Frontal cortex (tissue), 4 donors: Measurements from ENCODE around the gene CHRNA5. TPM values are rescaled to one million over a fixed set of nuclear protein-coding genes. Genes with fewer than 3 reads are reported as not detected.

Experiments
- DNase-seq, 2 donors: peaks; one replicate each; pipeline ENCODE4 v3.0.0; 2012; ENCODE audit warnings: low spot score in 2 of 2
- FAIRE-seq: peaks from 2 replicates; lab custom pipeline; 2012; peaks lifted over from hg19 to GRCh38; lab: Jason Lieb, UNC
- small RNA-seq: library from RNA; depleted of rRNA; stranded (forward); fragments of <200 nt; gene quantifications from one replicate; pipeline ENCODE3, GENCODE V24; 2014
- total RNA-seq: library from RNA; depleted of rRNA; stranded (reverse); fragments of >200 nt; gene quantifications from one replicate; pipeline ENCODE4 v1.2.3, GENCODE V29; 2014
- donor health status: control.
- donor health status: control.
- donor health status: control.

The CHRNA5 gene
- total RNA-seq, 1 donor from 2014 or later = 11.4 TPM

DNA sequence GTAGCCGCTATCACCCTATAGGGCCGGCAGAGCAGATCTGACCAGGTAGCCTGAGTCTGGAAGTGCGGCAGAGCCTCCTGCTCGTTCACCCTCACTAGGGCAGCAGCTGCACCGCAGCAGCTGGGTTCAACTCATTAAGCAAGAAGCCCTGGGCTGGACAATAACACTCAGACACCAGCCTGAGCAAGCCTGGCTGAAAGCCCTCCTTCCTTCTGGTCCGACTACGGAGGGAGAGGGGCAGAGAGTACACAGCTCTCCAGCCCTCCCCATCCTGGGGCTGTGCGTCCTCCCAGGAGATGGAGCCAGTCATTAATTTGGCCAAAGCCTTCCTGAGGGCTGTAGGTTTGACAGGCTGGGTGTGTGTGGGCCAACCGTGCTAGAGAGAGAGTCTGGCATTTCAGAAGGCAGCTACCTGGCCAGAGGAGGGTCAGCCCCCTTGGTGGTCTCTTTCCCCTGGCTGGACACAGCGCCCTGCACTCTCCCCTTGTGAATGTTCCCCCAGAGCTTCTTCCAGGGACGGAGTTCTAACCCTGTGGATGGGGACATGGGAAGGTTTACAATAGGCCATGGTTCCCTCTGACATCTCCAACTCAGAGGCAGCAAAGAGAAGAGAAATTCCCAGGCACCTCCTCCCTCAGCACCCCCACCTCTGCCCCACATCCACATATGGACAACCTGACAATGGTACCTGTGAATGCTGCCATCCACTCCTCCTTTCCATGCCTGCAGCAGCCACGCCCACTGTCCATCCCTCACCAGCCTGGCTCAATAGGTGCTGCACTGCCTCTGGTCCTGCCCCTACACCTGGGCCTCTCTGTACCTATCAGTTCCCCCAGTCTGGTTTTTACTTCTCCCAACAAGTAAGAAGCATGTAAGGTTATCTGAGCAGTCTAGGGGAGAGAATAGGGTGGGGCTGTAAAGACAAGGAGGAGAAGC is 69.2 kb downstream of the CHRNA5 start:
- FAIRE-seq = no peak
- DNase-seq = no peak

- DNase-seq = no peak
- FAIRE-seq = no peak
Observed at GRCh38 chr15:78635346-78635745, 70.0 kb downstream of the CHRNA5 start.

DNA sequence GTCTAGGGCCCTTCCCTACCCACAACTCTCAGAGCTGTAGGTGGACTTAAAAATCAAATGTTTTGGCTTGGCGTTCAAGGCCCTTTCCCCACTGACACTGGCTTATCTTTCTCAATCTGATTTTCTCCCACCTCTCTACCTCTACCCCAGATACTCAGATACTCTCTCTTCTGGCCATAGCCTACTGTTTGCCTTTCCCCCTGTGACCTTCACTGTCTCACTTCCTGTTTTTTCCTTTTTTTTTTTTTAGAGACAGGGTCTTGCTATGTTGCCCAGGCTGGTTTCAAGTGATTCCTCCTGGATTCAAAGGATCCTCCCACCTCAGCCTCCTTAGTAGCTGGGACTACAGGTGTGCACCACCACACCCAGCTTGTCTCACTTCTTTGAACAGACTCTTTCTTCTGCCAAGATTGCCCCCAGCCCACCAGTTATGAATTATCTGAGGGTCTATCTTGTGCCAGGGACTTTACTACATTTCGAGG is 71.1 kb downstream of the CHRNA5 start:
- no peak for DNase-seq
- FAIRE-seq = no peak

DNA sequence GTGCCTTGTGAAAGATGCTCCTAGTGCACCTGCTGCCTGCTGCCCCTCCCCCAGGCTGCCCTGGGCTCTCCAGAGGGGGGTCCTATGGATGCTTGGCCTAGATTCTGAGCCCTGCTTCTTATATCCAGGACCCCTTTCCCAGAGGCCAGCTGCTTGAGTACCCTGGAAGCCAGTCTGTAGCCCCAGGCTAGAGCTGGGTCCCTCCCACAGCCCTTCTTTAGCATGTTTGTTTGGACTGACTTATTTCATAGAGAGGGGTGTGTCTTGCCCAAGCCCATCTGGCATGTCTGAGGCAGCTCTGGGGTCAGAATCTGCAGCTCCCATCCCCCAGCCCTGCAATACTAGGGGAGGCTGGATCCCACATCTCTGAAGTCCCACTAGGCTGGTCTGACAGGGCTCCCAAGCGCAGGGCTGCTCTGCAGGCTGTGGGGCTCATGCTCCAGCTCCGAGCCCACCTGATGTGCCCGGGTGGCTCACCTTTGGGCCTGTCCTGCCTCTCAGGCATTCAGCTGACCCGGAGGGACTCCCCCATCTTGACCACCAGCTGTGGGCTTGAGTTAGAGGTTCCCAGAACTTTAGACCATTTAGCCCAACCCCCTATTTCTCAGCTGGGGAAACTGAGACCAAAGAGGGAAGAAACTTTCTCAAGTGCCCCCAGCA is 72.6 kb downstream of the CHRNA5 start:
- FAIRE-seq = no peak
- DNase-seq = no peak

GRCh38 chr15:78638658-78639314 is 73.5 kb downstream of the CHRNA5 start:
- no peak for FAIRE-seq
- DNase-seq = peak in 1 of 2 donors; percentile 61

- DNase-seq (peak in 1 of 2 donors; percentile 66), FAIRE-seq (no peak)
Observed at GRCh38 chr15:78640527-78641101, 75.3 kb downstream of the CHRNA5 start.

- DNase-seq = no peak
Observed at GRCh38 chr15:78641102-78641748, 75.9 kb downstream of the CHRNA5 start, which contains the start of gene CHRNB4. TSS of gene CHRNB4 (minus strand) at chr15:78641210. CDS start at chr15:78641133, 77 bp downstream.

DNA sequence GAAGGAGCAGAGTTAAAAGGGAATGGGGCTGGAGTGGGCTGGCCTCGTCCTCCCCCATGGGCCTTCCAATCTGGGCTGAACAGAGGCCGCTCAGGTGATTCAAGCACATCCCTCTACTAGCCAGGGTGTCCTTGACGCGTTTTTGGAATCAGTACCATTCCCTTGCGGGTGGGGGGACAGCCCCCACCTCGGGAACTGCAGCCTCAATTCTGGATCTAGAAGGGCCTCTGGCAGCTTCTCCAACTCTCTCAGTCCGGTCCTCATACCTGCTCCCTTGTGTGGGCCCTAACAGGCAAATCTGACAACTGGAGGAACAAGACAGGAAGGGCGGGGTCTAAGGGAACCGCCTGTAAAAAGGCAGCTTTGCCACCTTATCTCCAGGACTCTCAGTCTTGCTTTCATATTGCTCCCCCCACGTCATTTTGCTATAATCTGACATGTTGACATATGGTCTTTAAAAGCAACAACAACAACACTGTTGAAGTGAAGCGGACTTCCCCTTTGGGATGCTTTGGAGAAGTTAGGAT is 76.5 kb downstream of the CHRNA5 start:
- DNase-seq = no peak
- FAIRE-seq = no peak

More at GRCh38 chr15:78641102-78641748, 75.9 kb downstream of the CHRNA5 start, which contains the start of gene CHRNB4:
- no peak for FAIRE-seq

DNA sequence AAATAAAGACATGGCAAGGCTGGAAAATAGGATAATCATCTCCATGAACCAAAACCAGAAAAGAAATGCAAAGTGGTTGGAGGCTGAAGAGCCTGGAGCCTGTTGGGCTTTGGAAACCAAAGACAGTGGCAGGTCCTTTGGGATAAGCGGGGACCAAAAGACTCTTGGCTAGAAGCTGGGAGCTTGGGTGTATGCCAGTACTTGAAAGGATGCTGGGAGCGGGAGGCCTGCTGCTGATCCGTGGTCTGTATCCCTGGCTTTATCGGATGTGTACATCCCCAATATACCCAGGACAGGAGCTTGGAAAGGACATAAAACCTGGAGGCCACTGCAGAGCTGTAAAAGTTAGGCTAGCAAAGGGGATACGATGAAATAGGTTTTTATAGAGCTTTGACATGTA is 77.0 kb downstream of the CHRNA5 start:
- DNase-seq (no peak), FAIRE-seq (no peak)

Small RNAs within 50 kb of the gene (small RNA-seq; reads per million reads assigned to genes)
- gene AC067863.2 = not detected

Other genes starting within 250 kb of the CHRNA5 start
- gene CRABP1, start 225.2 kb upstream of the CHRNA5 start, total RNA-seq = 13.9 TPM
- 67.7 TPM for gene IREB2, start 127.3 kb upstream of the CHRNA5 start, total RNA-seq
- gene HYKK, start 57.9 kb upstream of the CHRNA5 start, total RNA-seq = 0.41 TPM
- 105 TPM for gene PSMA4, start 25.1 kb upstream of the CHRNA5 start, total RNA-seq
- 0.41 TPM for gene CHRNA3, start 55.5 kb downstream of the CHRNA5 start, total RNA-seq
- gene CHRNB4, start 75.7 kb downstream of the CHRNA5 start, total RNA-seq = 0.41 TPM
- gene ADAMTS7, start 245.9 kb downstream of the CHRNA5 start, total RNA-seq = 8.6 TPM